Activated T-helper 1 cell treated with anti-CD3 and anti-CD28 coated beads, Interleukin-2, amount 50 U/mL, for 16 hours (primary cell): ENCODE measurements around the gene IGFL4.

Experiments used
- DNase-seq, 2 donors: peaks; one replicate each; pipeline ENCODE4 v3.0.0-alpha.2; 2020; ENCODE audit warnings: low read depth in 1 of 2, low spot score in 1 of 2

The IGFL4 gene

GRCh38 chr19:45995715-45996385 is 45.0 kb downstream of the IGFL4 start:
- no peak for DNase-seq

GRCh38 chr19:45994998-45995714 is 45.6 kb downstream of the IGFL4 start, which contains the start of gene CCDC61:
Gene CCDC61 (plus strand): TSS chr19:45995467. CDS start chr19:46003019, 7,552 bp downstream.
- peak; percentile 91 for DNase-seq

- no peak for DNase-seq
Observed at GRCh38 chr19:45994456-45994997, 46.3 kb downstream of the IGFL4 start.

- no peak for DNase-seq
Observed at GRCh38 chr19:45990113-45990728, 50.6 kb downstream of the IGFL4 start.
